ENCODE measurements around the gene MAP3K13.
"Not testable (repeated sequence)": the region's sequence is repeated elsewhere in the genome, so short reads cannot be mapped to it uniquely, and the experiment has no call there.

The MAP3K13 gene

DNA sequence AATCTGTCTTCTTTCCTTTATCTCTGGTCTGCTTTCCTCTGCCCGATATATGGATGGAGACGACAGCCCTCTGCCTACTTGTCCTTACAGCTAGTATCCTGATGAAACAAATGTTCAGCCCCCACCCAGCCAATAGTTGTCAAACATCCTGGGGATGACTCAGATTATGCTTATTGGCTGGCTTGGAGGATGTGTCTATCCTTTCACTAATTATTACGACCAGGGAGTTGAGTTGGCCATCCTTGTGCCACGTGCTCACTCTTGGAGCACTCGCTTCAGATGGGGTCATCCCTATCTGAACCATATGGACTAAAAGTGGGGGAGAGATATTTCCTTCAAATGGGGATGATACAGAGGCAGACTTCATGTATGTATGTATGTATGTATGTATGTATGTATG lies 6.4 kb upstream of the MAP3K13 start:
- Mint-ChIP-seq H3K4me3 (no peak overlapping the region), H3K27me3 (peaks cover 18 to 23% of the 10 kb centered on the region in 2 donors), H3K36me3 (no peaks in the 10 kb centered on the region), H3K4me1 (no peaks in the 10 kb centered on the region), H3K9me3 (peaks cover 0 to 4% of the 10 kb centered on the region in 2 donors), H3K27ac (no peak overlapping the region)
- ATAC-seq (replicated peaks) = no peak
- DNase-seq = no peak

DNA sequence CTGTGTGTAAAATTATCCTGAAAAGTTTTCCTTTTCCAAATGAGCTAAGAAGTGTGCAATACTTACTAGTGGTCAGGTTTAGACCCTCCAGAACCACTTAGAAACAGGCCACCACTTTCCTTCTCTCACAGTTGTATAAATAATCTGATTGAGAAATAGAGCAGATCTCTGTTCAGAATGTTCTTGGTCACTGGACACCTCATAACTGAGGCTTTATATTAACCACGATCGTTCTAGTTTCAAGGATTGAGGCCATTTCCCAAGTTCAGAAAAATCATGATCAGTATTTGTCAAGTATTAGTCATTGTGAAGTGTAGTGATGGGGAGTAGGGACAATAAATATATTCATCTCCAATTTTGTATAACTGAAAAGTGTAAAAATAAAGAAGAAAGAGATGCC lies 1.0 kb upstream of the MAP3K13 start:
- peaks cover 26 to 41% of the 10 kb centered on the region in 2 donors for H3K27me3 Mint-ChIP-seq
- peaks cover 7 to 14% of the 10 kb centered on the region in 2 donors for H3K4me1 Mint-ChIP-seq
- H3K27ac Mint-ChIP-seq = no peak overlapping the region
- H3K9me3 Mint-ChIP-seq = peaks cover 0 to 4% of the 10 kb centered on the region in 2 donors
- no peak overlapping the region for H3K4me3 Mint-ChIP-seq
- DNase-seq (no peak), ATAC-seq (replicated peaks) (no peak)
- no peaks in the 10 kb centered on the region for H3K36me3 Mint-ChIP-seq

DNA sequence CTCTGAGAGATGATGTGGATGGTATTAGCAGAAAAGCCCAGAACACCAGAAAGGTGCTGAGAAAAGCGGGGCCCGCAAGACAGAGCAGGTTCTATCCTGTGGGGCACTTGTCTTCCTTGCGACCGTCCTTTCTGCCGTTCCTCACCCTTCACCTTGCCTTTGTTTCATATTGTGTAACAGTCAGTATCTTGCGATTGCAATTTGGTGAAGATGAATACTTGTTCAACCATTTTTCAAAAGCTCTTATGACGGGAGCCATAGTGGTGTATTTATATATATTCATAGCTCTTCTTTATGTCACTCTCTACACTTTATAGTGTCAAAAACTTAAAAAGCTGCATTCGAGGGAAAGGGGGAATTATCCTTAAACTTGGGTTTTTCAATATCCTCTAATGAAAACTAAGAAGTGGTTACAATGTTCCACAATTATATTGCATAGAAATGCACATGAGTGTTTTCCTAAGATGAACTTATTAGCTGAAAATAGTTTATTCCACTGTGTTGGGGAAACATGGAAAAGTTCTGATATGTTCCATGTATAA lies 797 bp downstream of the MAP3K13 start:
- H3K4me1 Mint-ChIP-seq = peaks cover 7 to 14% of the 10 kb centered on the region in 2 donors
- no peak for DNase-seq
- H3K9me3 Mint-ChIP-seq = peaks cover 0 to 4% of the 10 kb centered on the region in 2 donors
- H3K27ac Mint-ChIP-seq = no peak overlapping the region
- H3K4me3 Mint-ChIP-seq = peak overlapping the region; percentile 86
- H3K36me3 Mint-ChIP-seq = no peaks in the 10 kb centered on the region
- peaks cover 34 to 49% of the 10 kb centered on the region in 2 donors for H3K27me3 Mint-ChIP-seq
- ATAC-seq (replicated peaks) = peak; percentile 45 to 48

DNA sequence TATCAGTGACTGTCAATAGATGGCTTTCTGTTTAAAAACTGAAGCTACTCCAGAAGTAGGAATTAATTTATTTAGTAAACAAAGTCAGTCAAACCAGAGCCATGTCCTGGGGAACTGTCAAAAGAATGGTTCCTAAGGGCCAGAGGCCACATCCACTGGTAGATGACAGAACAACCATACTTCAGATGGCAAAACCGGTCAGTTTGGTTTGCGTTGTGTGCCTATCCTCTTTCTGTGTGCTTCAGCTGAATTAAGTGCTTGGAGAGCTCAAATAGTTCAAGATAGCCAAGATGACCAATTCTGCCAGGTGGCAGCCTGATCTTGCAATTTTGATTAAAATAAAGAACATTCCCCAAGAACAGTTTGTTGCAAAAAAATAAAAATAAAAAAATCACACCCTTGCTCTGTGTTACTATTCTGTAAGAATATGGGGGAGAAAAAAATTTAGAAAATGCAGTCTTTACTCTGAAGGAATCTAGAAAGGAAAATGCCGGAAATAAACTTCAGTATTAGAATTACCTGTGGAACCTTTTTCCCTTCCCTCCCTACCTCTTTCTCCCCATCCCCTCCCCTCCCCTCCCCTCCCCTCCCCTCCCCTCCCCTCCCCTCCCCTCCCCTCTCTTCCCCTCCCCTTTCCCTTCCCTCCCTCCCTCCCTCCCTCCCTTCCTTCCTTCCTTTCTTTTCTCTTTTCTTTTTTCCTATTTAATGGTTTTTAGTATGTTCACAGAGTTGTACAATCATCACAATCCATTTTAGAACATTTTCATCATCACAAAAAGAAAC lies 2.5 kb downstream of the MAP3K13 start:
- no peak overlapping the region for H3K27ac Mint-ChIP-seq
- H3K9me3 Mint-ChIP-seq = no peaks in the 10 kb centered on the region
- DNase-seq (no peak), ATAC-seq (replicated peaks) (no peak)
- no peak overlapping the region for H3K4me3 Mint-ChIP-seq
- peaks cover 36 to 43% of the 10 kb centered on the region in 2 donors for H3K27me3 Mint-ChIP-seq
- peaks cover 7 to 14% of the 10 kb centered on the region in 2 donors for H3K4me1 Mint-ChIP-seq
- no peaks in the 10 kb centered on the region for H3K36me3 Mint-ChIP-seq

- Mint-ChIP-seq H3K27me3 (peaks cover 36 to 43% of the 10 kb centered on the region in 2 donors), H3K27ac (no peak overlapping the region), H3K4me1 (peaks cover 7 to 14% of the 10 kb centered on the region in 2 donors), H3K9me3 (no peaks in the 10 kb centered on the region), H3K36me3 (no peaks in the 10 kb centered on the region), H3K4me3 (no peak overlapping the region)
- ATAC-seq (replicated peaks) (no peak), DNase-seq (no peak)
Measured at GRCh38 chr3:185366074-185366335, 3.1 kb downstream of the MAP3K13 start.

- ATAC-seq (replicated peaks) (no peak), DNase-seq (no peak)
- H3K27me3 Mint-ChIP-seq = peaks cover 36 to 48% of the 10 kb centered on the region in 2 donors
- no peaks in the 10 kb centered on the region for H3K9me3 Mint-ChIP-seq
- H3K36me3 Mint-ChIP-seq = no peaks in the 10 kb centered on the region
- H3K4me1 Mint-ChIP-seq = peaks cover 7 to 14% of the 10 kb centered on the region in 2 donors
- no peak overlapping the region for H3K4me3 Mint-ChIP-seq
- H3K27ac Mint-ChIP-seq = no peak overlapping the region
Measured at GRCh38 chr3:185366913-185367312, 4.0 kb downstream of the MAP3K13 start.

- not testable (repeated sequence) for H3K9me3 Mint-ChIP-seq; H3K36me3 Mint-ChIP-seq; H3K27ac Mint-ChIP-seq; DNase-seq; ATAC-seq (replicated peaks); H3K4me1 Mint-ChIP-seq; H3K4me3 Mint-ChIP-seq
- peaks cover 23 to 28% of the 10 kb centered on the region in 2 donors for H3K27me3 Mint-ChIP-seq
Measured at GRCh38 chr3:185370349-185370748, 7.4 kb downstream of the MAP3K13 start.

GRCh38 chr3:185371306-185372074 lies 8.6 kb downstream of the MAP3K13 start:
- H3K27ac Mint-ChIP-seq = no peak overlapping the region
- peaks cover 16 to 17% of the 10 kb centered on the region in 2 donors for H3K27me3 Mint-ChIP-seq
- no peaks in the 10 kb centered on the region for H3K4me1 Mint-ChIP-seq
- H3K4me3 Mint-ChIP-seq = no peak overlapping the region
- no peaks in the 10 kb centered on the region for H3K9me3 Mint-ChIP-seq
- no peaks in the 10 kb centered on the region for H3K36me3 Mint-ChIP-seq
- ATAC-seq (replicated peaks) = no peak
- DNase-seq = no peak

GRCh38 chr3:185381320-185382058 lies 18.6 kb downstream of the MAP3K13 start:
- DNase-seq (no peak), ATAC-seq (replicated peaks) (no peak)
- H3K9me3 Mint-ChIP-seq = peaks cover 3 to 4% of the 10 kb centered on the region in 2 donors
- peaks cover 6 to 7% of the 10 kb centered on the region in 2 donors for H3K27me3 Mint-ChIP-seq
- no peaks in the 10 kb centered on the region for H3K36me3 Mint-ChIP-seq
- no peak overlapping the region for H3K27ac Mint-ChIP-seq
- no peaks in the 10 kb centered on the region for H3K4me1 Mint-ChIP-seq
- no peak overlapping the region for H3K4me3 Mint-ChIP-seq

DNA sequence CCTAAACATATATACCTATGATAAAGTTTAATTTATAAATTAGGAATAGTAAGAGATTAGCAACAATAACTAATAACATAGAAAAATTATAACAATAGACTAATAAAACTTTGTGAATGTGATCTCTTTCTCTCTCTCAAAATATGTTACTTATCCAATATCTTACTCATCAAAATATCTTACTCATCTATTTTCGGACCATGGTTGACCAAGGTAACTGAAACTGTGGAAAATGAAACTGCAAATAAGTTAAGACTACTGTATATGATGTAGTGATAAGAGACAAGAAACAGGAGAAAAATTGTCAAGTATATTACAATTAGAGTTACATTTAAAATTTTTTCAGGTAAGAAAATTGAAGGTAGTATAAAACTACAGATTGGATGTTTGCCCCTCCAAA lies 19.2 kb downstream of the MAP3K13 start:
- Mint-ChIP-seq H3K4me1 (no peaks in the 10 kb centered on the region), H3K4me3 (no peak overlapping the region), H3K27me3 (peaks cover 6 to 11% of the 10 kb centered on the region in 2 donors), H3K27ac (no peak overlapping the region), H3K9me3 (peaks cover 3 to 9% of the 10 kb centered on the region in 2 donors), H3K36me3 (no peaks in the 10 kb centered on the region)
- ATAC-seq (replicated peaks) (no peak), DNase-seq (no peak)

DNA sequence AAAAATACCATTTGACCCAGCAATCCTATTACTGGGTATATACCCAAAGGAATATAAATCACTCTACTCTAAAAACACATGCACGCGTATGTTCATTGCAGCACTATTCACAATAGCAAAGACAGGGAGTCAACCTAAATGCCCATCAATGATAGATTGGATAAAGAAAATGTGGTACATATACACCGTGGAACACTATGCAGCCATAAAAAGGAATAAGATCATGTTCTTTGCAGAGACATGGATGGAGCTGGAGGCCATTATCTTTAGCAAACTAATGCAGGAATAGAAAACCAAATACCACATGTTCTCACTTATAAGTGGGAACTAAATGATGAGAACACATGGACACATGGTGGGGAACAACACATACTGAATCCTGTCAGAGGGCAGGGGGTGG lies 23.6 kb downstream of the MAP3K13 start:
- H3K27me3 Mint-ChIP-seq = peaks cover 11 to 13% of the 10 kb centered on the region in 2 donors
- H3K27ac Mint-ChIP-seq; H3K4me1 Mint-ChIP-seq; H3K4me3 Mint-ChIP-seq; DNase-seq; H3K9me3 Mint-ChIP-seq; H3K36me3 Mint-ChIP-seq; ATAC-seq (replicated peaks): not testable (repeated sequence)

DNA sequence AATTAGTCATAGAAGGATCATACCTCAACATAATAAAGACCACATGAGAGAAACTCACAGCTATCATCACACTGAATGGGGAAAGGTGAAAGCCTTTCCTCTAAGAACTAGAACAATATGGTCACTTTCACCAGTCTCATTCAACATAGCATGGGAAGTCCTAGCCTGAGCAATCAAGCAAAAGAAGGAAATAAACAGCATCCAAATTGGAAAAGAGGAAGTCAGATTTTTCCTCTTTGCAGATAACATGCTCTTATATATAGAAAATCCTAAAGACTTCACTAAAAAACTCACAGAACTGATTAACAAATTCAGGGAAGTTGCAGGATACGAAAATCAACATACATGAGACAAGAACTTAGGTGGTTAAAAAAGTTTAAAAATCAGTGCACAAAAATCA lies 24.7 kb downstream of the MAP3K13 start:
- DNase-seq = no peak
- Mint-ChIP-seq H3K4me1 (no peaks in the 10 kb centered on the region), H3K27me3 (peaks cover 11 to 13% of the 10 kb centered on the region in 2 donors), H3K36me3 (no peaks in the 10 kb centered on the region), H3K9me3 (peaks cover 5 to 9% of the 10 kb centered on the region in 2 donors), H3K4me3 (no peak overlapping the region), H3K27ac (no peak overlapping the region)
- ATAC-seq (replicated peaks) = no peak

- Mint-ChIP-seq H3K27me3 (peaks cover 0 to 4% of the 10 kb centered on the region in 2 donors), H3K27ac (no peak overlapping the region), H3K36me3 (no peaks in the 10 kb centered on the region), H3K9me3 (peaks cover 0 to 2% of the 10 kb centered on the region in 2 donors), H3K4me3 (no peak overlapping the region), H3K4me1 (no peaks in the 10 kb centered on the region)
- ATAC-seq (replicated peaks) (no peak), DNase-seq (no peak)
Measured at GRCh38 chr3:185393055-185393454, 30.1 kb downstream of the MAP3K13 start.

GRCh38 chr3:185397676-185398075 lies 34.7 kb downstream of the MAP3K13 start:
- no peak for ATAC-seq (replicated peaks)
- H3K4me1 Mint-ChIP-seq = no peaks in the 10 kb centered on the region

More at GRCh38 chr3:185397676-185398075, 34.7 kb downstream of the MAP3K13 start:
- Mint-ChIP-seq H3K27ac (peak overlapping the region; percentile 59), H3K9me3 (no peaks in the 10 kb centered on the region), H3K27me3 (no peaks in the 10 kb centered on the region), H3K4me3 (no peak overlapping the region), H3K36me3 (no peaks in the 10 kb centered on the region)
- DNase-seq = no peak
